ENCODE data around the gene SMARCA5. TPM values are rescaled to one million over a fixed set of nuclear protein-coding genes. Genes with fewer than 3 reads are reported as not detected.

The SMARCA5 gene
- total RNA-seq, 1 experiment from 2014 or later, result 107 TPM

GRCh38 chr4:143531788-143532491 lies 18.4 kb downstream of the SMARCA5 start:
- no peaks in the 10 kb centered on the region for H3K4me1 ChIP-seq (ENCODE audit: insufficient read depth, low read length)
- H3K79me2 ChIP-seq (ENCODE audit: insufficient read depth, low read length), result no peaks in the 10 kb centered on the region
- H4K8ac ChIP-seq (replicated peaks; ENCODE audit: insufficient read length, low read depth, low read length), result no peak overlapping the region
- WGBS (ENCODE audit: extremely low coverage, insufficient read length, low lambda C conversion rate), result no CpG with 5 or more reads among the region's 2 CpGs
- H3K4me1 Mint-ChIP-seq, result no peaks in the 10 kb centered on the region
- no peak overlapping the region for H2BK20ac ChIP-seq (ENCODE audit: low read depth, low read length, poor library complexity, severe bottlenecking)
- H3K27ac Mint-ChIP-seq, result no peak overlapping the region
- H3K27me3 Mint-ChIP-seq (ENCODE audit: low read depth), result no peaks in the 10 kb centered on the region
- peaks cover 64 to 96% (median 93%) of the 10 kb centered on the region in 3 experiments for H3K36me3 Mint-ChIP-seq (ENCODE audit: insufficient read depth in 1 of 3, low read depth in 3 of 3)
- no peak for TF ChIP-seq CTCF (conservative IDR thresholded peaks at IDR 0.05)
- no peak overlapping the region for H2BK5ac ChIP-seq (ENCODE audit: insufficient read length, low read length)
- H3K4ac ChIP-seq (ENCODE audit: low read depth, low read length), result no peak overlapping the region
- H3K9me3 Mint-ChIP-seq, result no peaks in the 10 kb centered on the region
- H3K4me3 Mint-ChIP-seq, result no peak overlapping the region
- H3K79me1 ChIP-seq (ENCODE audit: insufficient read depth, low read depth, low read length, poor library complexity, severe bottlenecking), result no peaks in the 10 kb centered on the region
- no peak overlapping the region for H2AK5ac ChIP-seq (ENCODE audit: insufficient read length, low read length)
- H4K5ac ChIP-seq (ENCODE audit: insufficient read length, low read depth, low read length), result no peak overlapping the region
- DNase-seq, result no peak
- no peak overlapping the region for H3K9ac ChIP-seq (ENCODE audit: extremely low read depth, insufficient read length, low read length)
- H4K20me1 ChIP-seq (ENCODE audit: control insufficient read depth, insufficient read depth, insufficient read length), result no peaks in the 10 kb centered on the region
- no peaks in the 10 kb centered on the region for H3K9me3 ChIP-seq (ENCODE audit: control insufficient read depth, low read depth, low read length)
- H3K18ac ChIP-seq (ENCODE audit: insufficient read length, low read depth, low read length), result no peak overlapping the region
- no peak overlapping the region for H3K56ac ChIP-seq (ENCODE audit: insufficient read length, low read depth, low read length)
- no peak overlapping the region for H3T11ph ChIP-seq (ENCODE audit: low read length)
- H4K91ac ChIP-seq (ENCODE audit: insufficient read length, low read depth, low read length), result no peak overlapping the region
- H2BK120ac ChIP-seq (ENCODE audit: low read depth, low read length, poor library complexity, severe bottlenecking), result no peak overlapping the region
- no peak overlapping the region for H3K14ac ChIP-seq (ENCODE audit: insufficient read depth, low read length)
- H2BK15ac ChIP-seq (ENCODE audit: low read depth, low read length), result no peak overlapping the region
- no peak overlapping the region for H2BK12ac ChIP-seq (ENCODE audit: insufficient read length, low read depth, low read length)
- no peaks in the 10 kb centered on the region for H3K23me2 ChIP-seq (ENCODE audit: insufficient read length, low read depth, low read length, poor library complexity, severe bottlenecking)
- H3K4me2 ChIP-seq (ENCODE audit: insufficient read depth, insufficient read length, low read length), result no peak overlapping the region
- no peak overlapping the region for H3K23ac ChIP-seq (ENCODE audit: insufficient read length, low read depth, low read length)
- H3K27me3 ChIP-seq (ENCODE audit: insufficient read depth, low read length), result no peaks in the 10 kb centered on the region
- H2AFZ ChIP-seq (ENCODE audit: low read length), result no peak overlapping the region
- H3K27ac ChIP-seq (ENCODE audit: insufficient read length, low read depth, low read length), result no peak overlapping the region

All from H9 (cell line).